Memory B cell (primary cell): ENCODE measurements around the gene UXS1.

Source experiments
- ATAC-seq: fragments of 150-1000 bp; cut with Tn5 transposase; 2 replicates; pipeline ENCODE4 v1.10.0; 2021; ENCODE audit warnings: low read depth, mild to moderate bottlenecking, moderate library complexity
- DNase-seq, 2 donors: peaks; one replicate each; pipeline ENCODE4 v3.0.0; 2022; ENCODE audit warnings: low spot score in 2 of 2
- H3K27ac Mint-ChIP-seq: one replicate; pipeline ENCODE4 v1.8.0; 2022; ENCODE audit warnings: mild to moderate bottlenecking, moderate library complexity, mixed read lengths
- H3K27me3 Mint-ChIP-seq: one replicate; pipeline ENCODE4 v1.8.0; 2022; ENCODE audit warnings: mixed read lengths
- H3K36me3 Mint-ChIP-seq: one replicate; pipeline ENCODE4 v1.8.0; 2022; ENCODE audit warnings: mild to moderate bottlenecking, mixed read lengths
- H3K4me1 Mint-ChIP-seq: one replicate; pipeline ENCODE4 v1.8.0; 2022; ENCODE audit warnings: mixed read lengths
- H3K4me3 Mint-ChIP-seq: one replicate; pipeline ENCODE4 v1.8.0; 2022; ENCODE audit warnings: mild to moderate bottlenecking, moderate library complexity, mixed read lengths
- H3K9me3 Mint-ChIP-seq: one replicate; pipeline ENCODE4 v1.8.0; 2022; ENCODE audit warnings: mixed read lengths

The UXS1 gene

DNA sequence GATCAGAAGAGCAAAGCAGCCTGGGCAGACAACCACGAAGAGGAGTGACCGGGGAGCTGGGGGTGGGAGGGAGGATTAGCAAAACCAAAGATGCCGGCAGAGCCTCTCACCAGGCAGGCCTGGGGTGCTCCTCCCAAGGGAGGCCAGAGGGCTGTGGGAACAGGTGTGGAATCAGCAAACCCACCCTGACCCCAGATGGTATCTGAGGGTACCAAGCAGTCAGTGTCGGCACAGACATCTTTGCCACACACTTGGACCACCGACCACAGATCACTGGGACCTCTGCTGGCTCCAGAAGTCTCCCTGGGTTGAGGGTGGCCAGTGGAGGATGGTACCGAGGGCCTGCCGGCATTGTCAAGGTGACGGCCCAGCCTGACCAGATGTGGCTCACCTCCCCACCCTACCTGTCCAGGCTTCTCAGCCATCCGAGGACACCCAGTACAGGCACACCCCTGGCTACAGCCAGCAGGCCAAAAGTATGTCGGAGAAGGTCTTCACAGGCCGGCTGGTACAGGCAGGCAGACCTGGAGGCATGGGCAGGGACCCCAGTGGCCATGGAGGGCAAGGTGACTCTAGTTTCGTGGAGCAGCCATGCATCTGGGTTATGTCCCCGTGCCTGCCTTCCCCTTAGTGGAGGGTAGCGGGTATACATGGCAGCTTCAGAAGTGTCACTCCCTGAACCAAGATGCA, 82.1 kb downstream of the UXS1 start:
- DNase-seq (no peak), ATAC-seq (no peak)
- no peaks in the 10 kb centered on the region for H3K27me3 Mint-ChIP-seq
- no peaks in the 10 kb centered on the region for H3K4me1 Mint-ChIP-seq
- peaks cover 15% of the 10 kb centered on the region for H3K36me3 Mint-ChIP-seq
- H3K27ac Mint-ChIP-seq: no peak overlapping the region
- H3K4me3 Mint-ChIP-seq: no peak overlapping the region
- H3K9me3 Mint-ChIP-seq: no peaks in the 10 kb centered on the region

DNA sequence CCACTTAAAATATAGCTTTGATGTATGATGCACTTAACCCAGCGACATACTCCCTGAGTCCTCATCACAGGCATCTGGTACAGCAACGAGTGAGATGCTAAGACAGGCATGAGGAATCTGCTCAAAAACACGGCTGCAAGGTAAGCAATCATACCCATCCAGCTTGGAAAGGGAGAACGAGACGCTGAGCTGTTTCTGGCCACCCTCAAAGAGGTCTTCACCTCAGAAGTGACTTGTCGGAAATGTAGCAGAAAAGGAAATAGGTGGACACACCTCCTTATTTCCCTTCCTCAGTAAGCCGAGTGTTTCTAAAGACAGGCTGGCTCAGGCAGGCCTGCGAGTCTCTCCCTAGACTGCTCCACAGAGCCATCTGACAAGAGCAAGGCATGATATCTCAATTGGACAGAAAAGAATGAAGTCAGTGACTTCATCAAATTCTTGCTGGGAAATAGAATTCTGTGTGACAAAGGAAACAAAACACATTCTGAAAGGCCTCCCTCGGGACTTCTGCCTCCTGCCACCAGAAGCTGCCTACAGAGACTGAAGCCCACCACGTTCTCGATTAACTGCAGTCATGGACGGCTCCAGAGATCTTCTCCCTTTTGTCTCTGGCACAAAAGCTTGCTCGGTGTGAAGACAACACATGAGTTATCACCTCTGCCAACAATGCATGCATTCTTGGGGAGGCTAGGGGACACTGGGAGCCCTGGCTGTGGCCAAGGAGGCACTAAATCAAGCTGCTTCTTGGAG, 84.3 kb downstream of the UXS1 start:
- Mint-ChIP-seq H3K4me1 (no peaks in the 10 kb centered on the region), H3K27ac (no peak overlapping the region), H3K4me3 (no peak overlapping the region), H3K9me3 (no peaks in the 10 kb centered on the region), H3K27me3 (no peaks in the 10 kb centered on the region), H3K36me3 (peaks cover 11% of the 10 kb centered on the region)
- ATAC-seq (no peak), DNase-seq (no peak)

- H3K36me3 Mint-ChIP-seq: peaks cover 11% of the 10 kb centered on the region
- peaks cover 2% of the 10 kb centered on the region for H3K4me1 Mint-ChIP-seq
- H3K27me3 Mint-ChIP-seq: no peaks in the 10 kb centered on the region
- H3K4me3 Mint-ChIP-seq: no peak overlapping the region
- H3K9me3 Mint-ChIP-seq: no peaks in the 10 kb centered on the region
- no peak overlapping the region for H3K27ac Mint-ChIP-seq
- no peak for ATAC-seq
- no peak for DNase-seq
Measured at GRCh38 chr2:106108791-106109190, 85.3 kb downstream of the UXS1 start.

DNA sequence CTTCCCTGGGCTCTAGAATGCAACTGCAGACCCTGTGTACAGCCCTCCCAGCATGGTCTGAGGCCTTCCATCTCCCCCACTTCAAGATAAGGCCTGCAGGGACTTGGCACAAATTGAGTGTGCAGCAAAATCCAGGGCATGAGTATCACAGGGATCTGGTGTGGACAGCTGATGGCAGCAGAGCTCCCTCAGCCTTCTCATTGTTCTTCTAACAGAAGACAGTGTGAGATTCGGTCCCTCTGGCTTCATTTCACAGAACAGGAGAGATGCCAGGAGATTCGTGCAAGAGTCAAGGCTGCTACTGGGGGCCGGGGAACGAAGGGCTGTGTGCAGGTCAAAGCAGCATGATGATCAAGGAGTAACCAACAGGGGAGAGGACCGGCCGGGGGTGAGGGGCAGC, 85.8 kb downstream of the UXS1 start:
- DNase-seq (no peak), ATAC-seq (no peak)
- Mint-ChIP-seq H3K36me3 (peaks cover 11% of the 10 kb centered on the region), H3K27me3 (no peaks in the 10 kb centered on the region), H3K4me1 (peaks cover 2% of the 10 kb centered on the region), H3K9me3 (no peaks in the 10 kb centered on the region), H3K4me3 (no peak overlapping the region), H3K27ac (no peak overlapping the region)

DNA sequence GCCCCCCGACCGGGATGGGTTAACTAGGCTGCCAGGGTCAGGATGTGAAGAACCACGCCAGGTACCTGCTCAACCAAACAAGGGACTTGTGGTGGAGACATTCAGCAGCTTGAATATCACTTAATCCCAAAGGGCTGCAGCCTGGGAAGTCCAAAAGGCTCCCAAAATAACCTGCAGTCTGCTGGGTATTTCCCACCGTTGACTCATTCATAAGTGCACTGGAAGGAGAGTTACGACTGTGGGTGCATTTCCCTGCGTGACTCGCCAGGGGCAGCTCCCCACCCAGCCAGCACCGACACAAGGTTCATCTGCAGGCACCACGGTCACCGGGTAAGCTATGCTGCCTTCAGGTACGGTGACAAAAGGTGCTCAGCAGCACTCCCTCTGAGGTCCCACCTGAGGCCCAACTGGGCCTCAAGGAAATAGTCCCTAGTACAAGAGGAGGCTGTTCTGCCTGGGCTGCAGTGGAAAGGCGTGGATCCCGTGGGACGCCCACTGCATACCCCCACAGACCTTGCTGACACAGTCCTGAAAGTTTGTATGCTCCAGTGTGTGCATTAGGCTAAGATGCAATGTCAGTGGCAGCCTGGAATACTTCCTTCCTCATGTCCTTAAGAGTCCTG, 86.5 kb downstream of the UXS1 start:
- Mint-ChIP-seq H3K4me1 (peaks cover 2% of the 10 kb centered on the region), H3K27me3 (no peaks in the 10 kb centered on the region), H3K4me3 (no peak overlapping the region), H3K9me3 (no peaks in the 10 kb centered on the region), H3K27ac (no peak overlapping the region), H3K36me3 (peaks cover 11% of the 10 kb centered on the region)
- peak; percentile 64 for ATAC-seq
- DNase-seq: peak in 1 of 2 donors; percentile 8

DNA sequence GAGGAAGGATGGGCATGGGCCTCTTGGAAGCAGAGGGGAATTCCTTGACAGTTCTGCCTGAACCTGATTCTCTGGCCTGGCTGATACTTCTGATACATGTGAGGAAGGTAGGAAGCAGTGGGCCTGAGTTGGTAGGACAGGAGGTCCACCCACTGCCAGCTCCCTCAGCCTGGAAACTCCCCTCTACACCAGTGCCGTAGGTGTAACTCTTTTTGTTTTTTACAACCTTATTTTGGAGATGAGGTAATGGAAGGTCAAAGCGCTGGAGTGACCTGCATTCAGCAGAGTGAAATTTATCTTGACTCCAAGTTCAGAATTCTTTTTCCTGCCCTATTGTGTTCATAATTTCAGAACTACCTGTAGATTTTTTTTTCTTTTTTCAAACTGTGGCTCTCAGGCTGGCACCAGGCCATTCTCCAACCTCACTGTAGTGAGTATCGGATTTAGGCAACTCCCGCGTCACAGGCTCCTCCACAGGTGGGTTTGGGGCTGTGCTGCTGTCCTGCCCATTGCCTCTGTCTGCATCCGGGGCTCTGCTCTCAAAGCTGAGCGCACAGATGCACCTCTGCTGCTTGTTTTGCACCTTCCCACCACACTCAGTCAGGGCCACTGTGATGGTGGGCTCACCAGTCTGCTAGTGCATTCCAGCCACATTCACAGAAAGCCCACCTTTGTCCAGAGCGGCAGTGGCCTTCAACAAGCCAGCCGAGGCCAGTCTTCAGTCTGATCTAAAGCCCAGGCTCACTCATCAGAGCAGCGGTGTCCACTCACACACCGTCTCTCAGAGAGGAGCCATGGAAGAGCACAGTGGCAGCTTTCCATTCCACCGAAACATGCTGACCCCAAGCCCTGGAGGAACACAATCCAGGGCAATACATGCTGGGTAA, 87.2 kb downstream of the UXS1 start:
- Mint-ChIP-seq H3K9me3 (no peaks in the 10 kb centered on the region), H3K4me3 (no peak overlapping the region), H3K27ac (peak overlapping the region; percentile 45), H3K36me3 (peaks cover 12% of the 10 kb centered on the region), H3K4me1 (peaks cover 2% of the 10 kb centered on the region), H3K27me3 (no peaks in the 10 kb centered on the region)
- DNase-seq (no peak), ATAC-seq (no peak)

- no peak overlapping the region for H3K4me3 Mint-ChIP-seq
Measured at GRCh38 chr2:106105151-106105922, 88.8 kb downstream of the UXS1 start.

GRCh38 chr2:106104332-106105062, 89.6 kb downstream of the UXS1 start:
- DNase-seq: peak; percentile 52 to 64
- Mint-ChIP-seq H3K9me3 (no peaks in the 10 kb centered on the region), H3K27ac (no peak overlapping the region), H3K27me3 (no peaks in the 10 kb centered on the region), H3K36me3 (peaks cover 16% of the 10 kb centered on the region), H3K4me3 (no peak overlapping the region), H3K4me1 (peaks cover 2% of the 10 kb centered on the region)
- ATAC-seq: peak; percentile 69

More at GRCh38 chr2:106105151-106105922, 88.8 kb downstream of the UXS1 start:
- Mint-ChIP-seq H3K27me3 (no peaks in the 10 kb centered on the region), H3K36me3 (peaks cover 10% of the 10 kb centered on the region), H3K9me3 (no peaks in the 10 kb centered on the region), H3K27ac (no peak overlapping the region), H3K4me1 (peaks cover 2% of the 10 kb centered on the region)
- ATAC-seq: no peak
- no peak for DNase-seq

DNA sequence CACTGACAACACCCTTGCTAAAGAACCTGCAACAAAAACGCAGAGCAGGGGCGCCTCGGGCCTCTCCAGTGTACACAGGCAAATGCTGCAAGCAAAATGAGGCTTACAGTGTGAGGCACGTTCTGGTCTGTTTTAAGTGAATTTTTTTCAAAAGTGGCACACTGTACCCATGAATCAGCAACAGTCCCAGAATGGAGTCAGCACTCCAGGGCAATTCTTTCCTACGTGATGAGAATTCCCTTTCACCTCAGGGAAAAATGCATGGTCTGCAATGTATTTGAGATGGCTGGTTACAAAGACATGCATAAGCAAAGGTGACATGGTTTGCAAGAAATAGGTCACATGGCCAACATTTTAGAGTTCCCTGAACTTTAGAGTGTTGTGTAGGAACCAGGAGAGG, 94.4 kb downstream of the UXS1 start:
- Mint-ChIP-seq H3K4me3 (no peak overlapping the region), H3K36me3 (peaks cover 29% of the 10 kb centered on the region), H3K9me3 (no peaks in the 10 kb centered on the region), H3K27ac (no peak overlapping the region), H3K4me1 (peaks cover 11% of the 10 kb centered on the region), H3K27me3 (no peaks in the 10 kb centered on the region)
- no peak for ATAC-seq
- no peak for DNase-seq

GRCh38 chr2:106098664-106099063, 95.4 kb downstream of the UXS1 start:
- H3K36me3 Mint-ChIP-seq: peaks cover 37% of the 10 kb centered on the region
- H3K4me3 Mint-ChIP-seq: no peak overlapping the region
- no peak for DNase-seq
- H3K27ac Mint-ChIP-seq: no peak overlapping the region
- H3K27me3 Mint-ChIP-seq: no peaks in the 10 kb centered on the region
- H3K9me3 Mint-ChIP-seq: no peaks in the 10 kb centered on the region
- peaks cover 12% of the 10 kb centered on the region for H3K4me1 Mint-ChIP-seq
- no peak for ATAC-seq

GRCh38 chr2:106098081-106098480, 96.0 kb downstream of the UXS1 start:
- Mint-ChIP-seq H3K36me3 (peaks cover 39% of the 10 kb centered on the region), H3K27me3 (no peaks in the 10 kb centered on the region), H3K9me3 (no peaks in the 10 kb centered on the region), H3K4me1 (peaks cover 12% of the 10 kb centered on the region), H3K4me3 (no peak overlapping the region), H3K27ac (no peak overlapping the region)
- no peak for ATAC-seq
- no peak for DNase-seq

GRCh38 chr2:106097038-106098000, 96.8 kb downstream of the UXS1 start:
- no peak for DNase-seq
- Mint-ChIP-seq H3K9me3 (no peaks in the 10 kb centered on the region), H3K27me3 (no peaks in the 10 kb centered on the region), H3K4me3 (no peak overlapping the region), H3K36me3 (peaks cover 40% of the 10 kb centered on the region), H3K27ac (no peak overlapping the region), H3K4me1 (peaks cover 12% of the 10 kb centered on the region)
- no peak for ATAC-seq
